HepG2 (cell line): ENCODE measurements around the gene CERS4. TPM values are rescaled to one million over a fixed set of nuclear protein-coding genes. Genes with fewer than 3 reads are reported as not detected.
A peak's percentile ranks its signal among the peaks of the same experiment; 100 is the strongest.

ENCODE experiments used
- ATAC-seq: fragments of 200-7000 bp; cut with Tn5 transposase; 3 replicates; pipeline ENCODE4 v1.9.1; 2020; ENCODE audit warnings: mild to moderate bottlenecking, moderate library complexity
- BruUV-seq: library from RNA; stranded (reverse); fragments of 400-500 nt; replicated peaks from 2 replicates; lab custom pipeline; 2021; lab: Mats Ljungman, UMichigan
- CTCF ChIA-PET: fragments of 300-600 bp; formaldehyde crosslinking; extraction: SDS; loops from one replicate; lab custom pipeline; 2021; ENCODE audit warnings: low total read pairs, inconsistent platforms, low intra/inter-chr PET ratio; lab: Yijun Ruan, JAX
- POLR2A ChIA-PET: fragments of 350-600 bp; sonication (Branson Sonifier 250); formaldehyde crosslinking; loops from one replicate; lab custom pipeline; 2020; ENCODE audit warnings: antibody characterized with exemption, inconsistent platforms; lab: Yijun Ruan, JAX
- DNase-seq: peaks from one replicate; pipeline ENCODE4 v3.0.0-alpha.2; 2015; ENCODE audit warnings: low spot score
- FAIRE-seq: peaks from 3 replicates; lab custom pipeline; 2011; peaks lifted over from hg19 to GRCh38; lab: Jason Lieb, UNC
- H2AFZ ChIP-seq: one replicate; pipeline ENCODE4 v1.6.1; 2011; ENCODE audit warnings: low read length, inconsistent platforms
- H3K27ac ChIP-seq: fragments of 300-600 bp; 3 replicates; pipeline ENCODE4 v1.8.0; 2011; ENCODE audit warnings: mixed run types, mild to moderate bottlenecking, mixed read lengths, low read length, inconsistent platforms; ENCODE audit not compliant: insufficient read depth; ENCODE audit errors: extremely low read length
- H3K27me3 ChIP-seq, 2 experiments: fragments of 200-600 bp in 1 of 2; 2 replicates in 1 of 2; 3 replicates in 1 of 2; pipeline versions ENCODE4 v1.6.0 to v1.8.0; 2011; ENCODE audit warnings: low read length in 2 of 2, mild to moderate bottlenecking in 2 of 2, moderate library complexity in 2 of 2, inconsistent platforms in 1 of 2; ENCODE audit not compliant: insufficient read depth in 2 of 2, control insufficient read depth in 1 of 2
- H3K36me3 ChIP-seq, 2 experiments: fragments of 200-600 bp in 1 of 2; replicated peaks in 1 of 2; 2 replicates in 1 of 2; 3 replicates in 1 of 2; pipeline versions ENCODE4 v1.5.1 to v1.8.0; 2011; ENCODE audit warnings: low read length in 2 of 2, inconsistent platforms in 1 of 2; ENCODE audit not compliant: insufficient read depth in 2 of 2, control insufficient read depth in 1 of 2
- H3K4me1 ChIP-seq: 2 replicates; pipeline ENCODE4 v1.5.1; 2012; ENCODE audit warnings: low read length, inconsistent platforms; ENCODE audit not compliant: insufficient read depth
- H3K4me2 ChIP-seq: 2 replicates; pipeline ENCODE4 v1.6.0; 2011; ENCODE audit warnings: low read depth, low read length, inconsistent platforms
- H3K4me3 ChIP-seq, 3 experiments: fragments of 200-600 bp in 1 of 3; sonication (generic), shearing (Covaris generic) in 1 of 3; replicated peaks in 1 of 3; 2 replicates each; pipeline ENCODE4 v1.5.1; 2011 to 2016; ENCODE audit warnings: low read length in 3 of 3, inconsistent platforms in 2 of 3, low read depth in 2 of 3, mild to moderate bottlenecking in 2 of 3, control low read depth in 1 of 3, mixed read lengths in 1 of 3; ENCODE audit not compliant: insufficient read depth in 1 of 3
- H3K79me2 ChIP-seq: one replicate; pipeline ENCODE4 v1.6.1; 2011; ENCODE audit warnings: low read length, inconsistent platforms; ENCODE audit not compliant: insufficient read depth
- H3K9ac ChIP-seq: 2 replicates; pipeline ENCODE4 v1.6.0; 2011; ENCODE audit warnings: mild to moderate bottlenecking, low read depth, low read length, inconsistent platforms; ENCODE audit not compliant: insufficient read depth
- H3K9me3 ChIP-seq: 2 replicates; pipeline ENCODE4 v1.5.1; 2012; ENCODE audit warnings: mild to moderate bottlenecking, low read length
- H4K20me1 ChIP-seq: 2 replicates; pipeline ENCODE4 v1.6.0; 2011; ENCODE audit warnings: inconsistent platforms, mild to moderate bottlenecking, low read length, moderate library complexity; ENCODE audit not compliant: insufficient read depth
- HCFC1 ChIP-seq: fragments of 150-350 bp; IDR thresholded peaks from 2 replicates; pipeline ENCODE4 v1.6.1; 2014; ENCODE audit warnings: low read depth, low read length
- HNRNPL ChIP-seq: fragments of 200-400 bp; formaldehyde crosslinking; IDR thresholded peaks from 2 replicates; pipeline ENCODE4 v1.6.1; 2017; ENCODE audit warnings: mild to moderate bottlenecking, low read depth, low read length
- KMT2A ChIP-seq: sonication (generic); formaldehyde crosslinking; IDR thresholded peaks from 2 replicates; pipeline ENCODE4 v1.4.0; 2020; ENCODE audit warnings: missing genetic modification reagents
- MLLT10 ChIP-seq: sonication (generic); formaldehyde crosslinking; IDR thresholded peaks from 2 replicates; pipeline ENCODE4 v1.4.0; 2020; ENCODE audit warnings: missing genetic modification reagents
- MTA3 ChIP-seq: sonication (generic); formaldehyde crosslinking; IDR thresholded peaks from 2 replicates; pipeline ENCODE4 v1.4.0; 2020; ENCODE audit warnings: missing genetic modification reagents
- PRMT3 ChIP-seq: sonication (generic); formaldehyde crosslinking; IDR thresholded peaks from 2 replicates; pipeline ENCODE4 v1.8.1; 2022; ENCODE audit warnings: low read depth, mild to moderate bottlenecking, moderate library complexity, missing genetic modification reagents, borderline replicate concordance
- SCMH1 ChIP-seq: sonication (generic); formaldehyde crosslinking; IDR thresholded peaks from 2 replicates; pipeline ENCODE4 v1.9.0; 2021; ENCODE audit warnings: missing genetic modification reagents, mild to moderate bottlenecking, borderline replicate concordance
- SMAD1 ChIP-seq: sonication (generic); formaldehyde crosslinking; IDR thresholded peaks from 2 replicates; pipeline ENCODE4 v1.4.0; 2020; ENCODE audit warnings: missing genetic modification reagents, low read depth, mild to moderate bottlenecking, borderline replicate concordance
- SSRP1 ChIP-seq: IDR thresholded peaks from 2 replicates; pipeline ENCODE4 v1.6.1; 2016; ENCODE audit warnings: control low read depth
- ZBTB4 ChIP-seq: sonication (generic); formaldehyde crosslinking; IDR thresholded peaks from 2 replicates; pipeline ENCODE4 v1.4.0; 2020; ENCODE audit warnings: missing genetic modification reagents, mild to moderate bottlenecking, borderline replicate concordance
- ZFP36L2 ChIP-seq: sonication (generic); formaldehyde crosslinking; IDR thresholded peaks from 2 replicates; pipeline ENCODE4 v1.4.0; 2020; ENCODE audit warnings: missing genetic modification reagents
- ZNF20 ChIP-seq: sonication (generic); formaldehyde crosslinking; IDR thresholded peaks from 2 replicates; pipeline ENCODE4 v1.4.0; 2020; ENCODE audit warnings: mild to moderate bottlenecking, moderate library complexity, missing genetic modification reagents
- ZNF451 ChIP-seq: sonication (generic); formaldehyde crosslinking; IDR thresholded peaks from 2 replicates; pipeline ENCODE4 v1.5.0; 2020; ENCODE audit warnings: mild to moderate bottlenecking, missing genetic modification reagents
- ZNF737 ChIP-seq: sonication (generic); formaldehyde crosslinking; IDR thresholded peaks from 2 replicates; pipeline ENCODE4 v1.5.0; 2020; ENCODE audit warnings: missing genetic modification reagents, mild to moderate bottlenecking, borderline replicate concordance
- WGBS: methylation state at CpG from one replicate; pipeline ENCODE4 v1.1.6; 2017; ENCODE audit warnings: low lambda C conversion rate; 5-methylcytosine and 5-hydroxymethylcytosine counted together
- in situ Hi-C: cut with HindIII; loops from 2 replicates; pipeline ENCODE4 v1.10.0; 2017; ENCODE audit warnings: low pct_unique_long_range_greater_than_20kb; ENCODE audit not compliant: extremely low pct_ligation_motif_present
- intact Hi-C: fragments of 100-400 bp; cut with micrococcal nuclease; formaldehyde crosslinking; loops from one replicate; pipeline ENCODE4 v1.10.0; 2022; ENCODE audit not compliant: unreplicated experiment
- polyA plus RNA-seq, 8 experiments: library from polyadenylated mRNA; depleted of rRNA in 3 of 8; stranded (reverse) in 7 of 8; unstranded in 1 of 8; fragments of >200 nt; fragmentation: Illumina TruSeq in 4 of 8; extraction: Trizol in 4 of 8; gene quantifications; 2 replicates each; pipeline versions ENCODE4 v1.2.1 to v1.2.3, GENCODE V29; 2011 to 2016; ENCODE audit warnings: low read depth in 4 of 8, missing spikeins in 1 of 8, mixed read lengths in 1 of 8; ENCODE audit not compliant: insufficient read depth in 1 of 8
- total RNA-seq, 5 experiments: library from RNA; depleted of rRNA; stranded (reverse); fragments of >200 nt; fragmentation: Illumina TruSeq; extraction: Trizol; gene quantifications; 2 replicates each; pipeline ENCODE4 v1.2.3, GENCODE V29; 2016; ENCODE audit warnings: low read depth in 1 of 5
- TF ChIP-seq, protein P1 (sequence below): sonication (generic); formaldehyde crosslinking; IDR thresholded peaks from 2 replicates; pipeline ENCODE4 v1.9.0; 2022; ENCODE audit warnings: missing genetic modification reagents, mild to moderate bottlenecking, borderline replicate concordance
- TF ChIP-seq, protein P2 (sequence below): sonication (generic); formaldehyde crosslinking; IDR thresholded peaks from 2 replicates; pipeline ENCODE4 v1.5.0; 2020; ENCODE audit warnings: mild to moderate bottlenecking, missing genetic modification reagents, borderline replicate concordance

The CERS4 gene
- total and polyA plus RNA-seq, 2 of the 13 experiments (the other 11 are each of a cell fraction or from before 2014, with no cell fraction given) = 74.7 to 83.5 TPM

DNA sequence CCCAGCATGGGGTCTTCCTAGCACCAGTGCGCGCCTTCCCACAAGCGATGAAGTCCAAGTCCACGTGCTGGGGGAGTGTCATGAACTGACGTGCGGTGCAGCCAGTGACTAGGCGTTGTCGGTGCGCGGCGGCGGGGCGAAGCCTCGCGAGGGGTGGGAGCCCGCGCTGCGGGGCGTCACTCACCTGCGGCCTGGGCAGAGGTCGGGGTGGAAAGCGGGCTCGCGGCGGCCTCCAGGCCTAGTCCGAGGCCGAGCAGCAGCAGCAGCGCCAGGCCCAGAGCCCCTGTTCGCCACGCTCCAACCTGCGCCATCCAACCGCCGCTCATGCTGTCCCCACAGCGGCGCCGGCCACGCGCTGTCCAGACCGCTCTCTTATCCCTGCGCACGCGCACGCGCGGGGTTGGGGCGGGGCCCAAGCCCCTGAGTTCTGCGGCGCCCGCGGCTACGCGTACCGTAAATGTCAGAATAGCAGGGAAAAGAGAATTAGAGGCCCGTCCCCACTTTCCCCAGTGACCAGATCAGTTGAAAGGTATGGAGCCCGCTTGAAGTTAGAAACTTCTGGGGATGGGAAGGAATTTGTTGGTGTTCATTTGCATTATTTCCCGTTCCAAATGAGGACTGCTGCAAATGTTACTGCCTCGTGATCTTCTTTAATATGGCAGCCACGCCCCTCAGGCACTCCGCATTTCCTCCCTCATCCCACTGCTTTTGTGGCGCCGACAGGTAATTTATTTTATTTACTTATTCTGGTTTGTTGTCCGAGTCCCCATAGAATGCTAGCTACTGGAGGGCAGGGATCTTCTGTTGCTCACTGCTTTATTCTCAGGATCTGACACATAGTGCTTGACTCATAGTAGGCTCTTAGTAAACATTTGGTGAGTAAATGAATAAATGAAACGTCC lies 99.0 kb downstream of the CERS4 start, which contains the start of gene CD320:
TSS of gene CD320 (minus strand) at position 394 of the 902 bp plus-strand sequence. CDS start at position 326, 68 bp downstream.
- ATAC-seq (peak; percentile 89), DNase-seq (peak; percentile 86), FAIRE-seq (peak; percentile 57)
- intact Hi-C loops (no loop called here), in situ Hi-C loops (loop anchor here (5.0 kb wide), 1 partner anchor 46 kb away; no protein-coding TSS in a partner anchor)
- POLR2A ChIA-PET = interaction anchor here (5.8 kb wide), 1 partner anchor 12 kb away, joined by 39 read pairs; the partner anchor contains the start of genes NDUFA7 and RPS28
- H3K79me2 ChIP-seq = peaks cover 17% of the 10 kb centered on the region
- WGBS = 14% methylated on average over 10 of the region's 63 CpGs
- H3K27me3 ChIP-seq = no peaks in the 10 kb centered on the region
- H4K20me1 ChIP-seq = no peaks in the 10 kb centered on the region
- peak within 1 kb of the TSS; percentile 50 to 77 (median 66) for H3K4me3 ChIP-seq
- H2AFZ ChIP-seq = no peak within 1 kb of the TSS
- H3K9ac ChIP-seq = peak within 1 kb of the TSS; percentile 89
- TSS peak; percentile 91 for BruUV-seq
- H3K4me1 ChIP-seq = peaks cover 39% of the 10 kb centered on the region
- peaks cover 15 to 25% of the 10 kb centered on the region in 2 experiments; a peak in 4 of 5 replicates for H3K36me3 ChIP-seq
- CTCF ChIA-PET = no interaction called here
- no peaks in the 10 kb centered on the region for H3K9me3 ChIP-seq
- peak within 1 kb of the TSS; percentile 98 for H3K4me2 ChIP-seq
- H3K27ac ChIP-seq = peak within 1 kb of the TSS; percentile 85
- TF ChIP-seq MLLT10 (CRISPR knock-in tag) = no peak
- TF ChIP-seq HCFC1 = 0 out of 2 replicates have a peak, but pooled peaks have one; percentile 8
- TF ChIP-seq, protein P1, sequence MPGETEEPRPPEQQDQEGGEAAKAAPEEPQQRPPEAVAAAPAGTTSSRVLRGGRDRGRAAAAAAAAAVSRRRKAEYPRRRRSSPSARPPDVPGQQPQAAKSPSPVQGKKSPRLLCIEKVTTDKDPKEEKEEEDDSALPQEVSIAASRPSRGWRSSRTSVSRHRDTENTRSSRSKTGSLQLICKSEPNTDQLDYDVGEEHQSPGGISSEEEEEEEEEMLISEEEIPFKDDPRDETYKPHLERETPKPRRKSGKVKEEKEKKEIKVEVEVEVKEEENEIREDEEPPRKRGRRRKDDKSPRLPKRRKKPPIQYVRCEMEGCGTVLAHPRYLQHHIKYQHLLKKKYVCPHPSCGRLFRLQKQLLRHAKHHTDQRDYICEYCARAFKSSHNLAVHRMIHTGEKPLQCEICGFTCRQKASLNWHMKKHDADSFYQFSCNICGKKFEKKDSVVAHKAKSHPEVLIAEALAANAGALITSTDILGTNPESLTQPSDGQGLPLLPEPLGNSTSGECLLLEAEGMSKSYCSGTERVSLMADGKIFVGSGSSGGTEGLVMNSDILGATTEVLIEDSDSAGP = peak; percentile 95
- peak; percentile 86; the same call in 1 of the 2 replicates for TF ChIP-seq PRMT3 (CRISPR knock-in tag)
- TF ChIP-seq KMT2A (CRISPR knock-in tag) = peak; percentile 83
- TF ChIP-seq MTA3 (CRISPR knock-in tag) = no peak
- no peak for TF ChIP-seq ZNF20 (CRISPR knock-in tag)
- no peak for TF ChIP-seq SSRP1 (CRISPR knock-in tag)
- no peak for TF ChIP-seq SCMH1
- no peak for TF ChIP-seq ZNF737 (CRISPR knock-in tag)
- no peak for TF ChIP-seq HNRNPL
- TF ChIP-seq SMAD1 = no peak; the same call in 1 of the 2 replicates
- no peak for TF ChIP-seq ZBTB4 (CRISPR knock-in tag)
- no peak; the same call in 1 of the 2 replicates for TF ChIP-seq ZNF451 (CRISPR knock-in tag)
- TF ChIP-seq, protein P2, sequence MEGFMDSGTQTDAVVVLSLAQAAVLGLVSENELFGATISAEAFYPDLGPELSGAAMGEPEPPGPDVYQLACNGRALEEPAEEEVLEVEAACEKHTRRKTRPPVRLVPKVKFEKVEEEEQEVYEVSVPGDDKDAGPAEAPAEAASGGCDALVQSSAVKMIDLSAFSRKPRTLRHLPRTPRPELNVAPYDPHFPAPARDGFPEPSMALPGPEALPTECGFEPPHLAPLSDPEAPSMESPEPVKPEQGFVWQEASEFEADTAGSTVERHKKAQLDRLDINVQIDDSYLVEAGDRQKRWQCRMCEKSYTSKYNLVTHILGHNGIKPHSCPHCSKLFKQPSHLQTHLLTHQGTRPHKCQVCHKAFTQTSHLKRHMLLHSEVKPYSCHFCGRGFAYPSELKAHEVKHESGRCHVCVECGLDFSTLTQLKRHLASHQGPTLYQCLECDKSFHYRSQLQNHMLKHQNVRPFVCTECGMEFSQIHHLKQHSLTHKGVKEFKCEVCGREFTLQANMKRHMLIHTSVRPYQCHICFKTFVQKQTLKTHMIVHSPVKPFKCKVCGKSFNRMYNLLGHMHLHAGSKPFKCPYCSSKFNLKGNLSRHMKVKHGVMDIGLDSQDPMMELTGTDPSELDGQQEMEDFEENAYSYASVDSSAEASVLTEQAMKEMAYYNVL (CRISPR knock-in tag) = 0 out of 2 replicates have a peak, but pooled peaks have one; percentile 19
- no peak for TF ChIP-seq ZFP36L2 (CRISPR knock-in tag)
